Measurements from ENCODE around the gene ART5. TPM values are rescaled to one million over a fixed set of nuclear protein-coding genes. Genes with fewer than 3 reads are reported as not detected.

ART5 gene
- total RNA-seq, 1 experiment from 2014 or later: 7.9 TPM

DNA sequence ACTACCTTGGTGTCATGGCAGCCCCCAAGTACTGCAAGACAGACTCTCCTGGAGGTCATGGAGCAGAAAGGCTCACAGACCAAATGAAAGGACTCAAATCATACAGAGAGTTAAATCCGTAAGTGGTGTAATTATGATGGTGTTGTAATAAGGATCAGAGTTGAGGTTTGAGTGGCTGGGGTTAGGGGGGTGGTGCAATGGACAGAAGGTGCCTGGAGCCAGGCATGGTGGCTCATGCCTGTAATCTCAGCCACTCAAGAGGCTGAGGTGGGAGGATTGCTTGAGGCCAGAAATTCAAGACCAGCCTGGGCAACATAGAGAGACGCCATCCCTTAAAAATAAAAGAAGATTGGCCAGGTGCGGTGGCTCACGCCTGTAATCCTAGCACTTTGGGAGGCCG lies 18.7 kb downstream of the ART5 start:
- Histone ChIP-seq H3K4me1 (ENCODE audit: insufficient read depth, low read length) (no peaks in the 10 kb centered on the region), H3K79me1 (ENCODE audit: insufficient read depth, low read depth, low read length, poor library complexity, severe bottlenecking) (no peaks in the 10 kb centered on the region), H4K8ac (replicated peaks; ENCODE audit: insufficient read length, low read depth, low read length) (no peak overlapping the region), H3K23me2 (ENCODE audit: insufficient read length, low read depth, low read length, poor library complexity, severe bottlenecking) (no peaks in the 10 kb centered on the region), H2BK12ac (ENCODE audit: insufficient read length, low read depth, low read length) (no peak overlapping the region), H3K27me3 (ENCODE audit: insufficient read depth, low read length) (no peaks in the 10 kb centered on the region), H2BK20ac (ENCODE audit: low read depth, low read length, poor library complexity, severe bottlenecking) (no peak overlapping the region), H3K23ac (ENCODE audit: insufficient read length, low read depth, low read length) (no peak overlapping the region), H3K18ac (ENCODE audit: insufficient read length, low read depth, low read length) (no peak overlapping the region), H3K14ac (ENCODE audit: insufficient read depth, low read length) (no peak overlapping the region), H3K4me2 (ENCODE audit: insufficient read depth, insufficient read length, low read length) (no peak overlapping the region), H4K5ac (ENCODE audit: insufficient read length, low read depth, low read length) (no peak overlapping the region), H2AK5ac (ENCODE audit: insufficient read length, low read length) (no peak overlapping the region), H2BK15ac (ENCODE audit: low read depth, low read length) (no peak overlapping the region), H3K56ac (ENCODE audit: insufficient read length, low read depth, low read length) (no peak overlapping the region), H2AFZ (ENCODE audit: low read length) (no peak overlapping the region), H3K4ac (ENCODE audit: low read depth, low read length) (no peak overlapping the region), H4K20me1 (ENCODE audit: control insufficient read depth, insufficient read depth, insufficient read length) (no peaks in the 10 kb centered on the region), H2BK5ac (ENCODE audit: insufficient read length, low read length) (no peak overlapping the region), H3K27ac (ENCODE audit: insufficient read length, low read depth, low read length) (no peak overlapping the region), H3T11ph (ENCODE audit: low read length) (no peak overlapping the region), H3K79me2 (ENCODE audit: insufficient read depth, low read length) (no peaks in the 10 kb centered on the region), H3K9ac (ENCODE audit: extremely low read depth, insufficient read length, low read length) (no peak overlapping the region), H3K9me3 (ENCODE audit: control insufficient read depth, low read depth, low read length) (no peaks in the 10 kb centered on the region), H2BK120ac (ENCODE audit: low read depth, low read length, poor library complexity, severe bottlenecking) (no peak overlapping the region), H4K91ac (ENCODE audit: insufficient read length, low read depth, low read length) (no peak overlapping the region)
- no CpG with 5 or more reads among the region's 5 CpGs for WGBS (ENCODE audit: extremely low coverage, insufficient read length, low lambda C conversion rate)
- no peak overlapping the region for H3K4me3 Mint-ChIP-seq
- H3K4me1 Mint-ChIP-seq: peaks cover 1 to 2% of the 10 kb centered on the region in 2 experiments; a peak in 3 of 4 replicates
- no peak for TF ChIP-seq CTCF (conservative IDR thresholded peaks at IDR 0.05)
- no peaks in the 10 kb centered on the region; a peak in 1 of 7 replicates for H3K36me3 Mint-ChIP-seq (ENCODE audit: insufficient read depth in 1 of 3, low read depth in 3 of 3)
- H3K27ac Mint-ChIP-seq: peak overlapping the region in 1 of 3 experiments; percentile 17; a peak in 1 of 7 replicates
- DNase-seq: no peak
- no peaks in the 10 kb centered on the region for H3K9me3 Mint-ChIP-seq
- no peaks in the 10 kb centered on the region; the same call in 1 of the 2 replicates for H3K27me3 Mint-ChIP-seq (ENCODE audit: low read depth)

Measured in H9 (cell line).